Lung (tissue), 12 donors: ENCODE measurements around the gene INO80C. TPM values are rescaled to one million over a fixed set of nuclear protein-coding genes. Genes with fewer than 3 reads are reported as not detected.

Experiments
- ATAC-seq: fragments of 200-7000 bp; cut with Tn5 transposase; one replicate; pipeline ENCODE4 v1.9.1; 2020; ENCODE audit warnings: moderate number of reproducible peaks; ENCODE audit not compliant: insufficient read depth, low FRiP score
- DNase-seq, 3 donors: peaks; one replicate each; pipeline ENCODE4 v3.0.0-alpha.2; 2013 to 2017
- H3K27ac ChIP-seq, 2 donors: one replicate each; pipeline ENCODE4 v1.5.1; 2013; ENCODE audit warnings: mild to moderate bottlenecking in 2 of 2, moderate library complexity in 2 of 2, control low read depth in 1 of 2, inconsistent platforms in 1 of 2, low read depth in 1 of 2, low read length in 1 of 2
- H3K27me3 ChIP-seq, 3 donors: one replicate each; pipeline ENCODE4 v1.5.1; 2013; ENCODE audit warnings: low read length in 2 of 3; ENCODE audit not compliant: control insufficient read depth in 3 of 3, insufficient read depth in 3 of 3
- H3K36me3 ChIP-seq, 4 donors: one replicate each; pipeline ENCODE4 v1.5.1; 2013; ENCODE audit warnings: low read length in 4 of 4, mild to moderate bottlenecking in 1 of 4, moderate library complexity in 1 of 4; ENCODE audit not compliant: control insufficient read depth in 4 of 4, insufficient read depth in 4 of 4
- H3K4me1 ChIP-seq, 5 donors: one replicate each; pipeline ENCODE4 v1.5.1; 2013; ENCODE audit warnings: low read length in 5 of 5, mild to moderate bottlenecking in 2 of 5, moderate library complexity in 1 of 5; ENCODE audit not compliant: control insufficient read depth in 5 of 5, insufficient read depth in 5 of 5
- H3K4me3 ChIP-seq: one replicate; pipeline ENCODE4 v1.5.1; 2013; ENCODE audit warnings: mild to moderate bottlenecking, control low read depth, moderate library complexity
- H3K9ac ChIP-seq, 2 donors: one replicate each; pipeline ENCODE4 v1.5.1; 2013; ENCODE audit warnings: low read length in 2 of 2, control low read depth in 1 of 2; ENCODE audit not compliant: insufficient read depth in 1 of 2
- H3K9me3 ChIP-seq, 4 donors: one replicate each; pipeline ENCODE4 v1.5.1; 2013; ENCODE audit warnings: low read length in 3 of 4, mild to moderate bottlenecking in 1 of 4, moderate library complexity in 1 of 4; ENCODE audit not compliant: control insufficient read depth in 4 of 4, insufficient read depth in 3 of 4
- WGBS, 2 donors: extraction: QIAGEN DNeasy Blood & Tissue Kit; methylation state at CpG; one replicate each; pipeline ENCODE4 v1.1.7; 2013; 5-methylcytosine and 5-hydroxymethylcytosine counted together
- polyA plus RNA-seq, 2 donors: library from polyadenylated mRNA; stranded (reverse); fragments of 200-250 nt; gene quantifications; one replicate each; pipeline ENCODE4 v1.2.1, GENCODE V29; 2013
- total RNA-seq, 2 donors: library from RNA; depleted of rRNA in 1 of 2; stranded (reverse); fragments of >200 nt in 1 of 2; gene quantifications; one replicate each; pipeline ENCODE4 v1.2.1, GENCODE V29; 2014 to 2021
- TF ChIP-seq, protein P1 (sequence below): IDR thresholded peaks from 2 replicates; pipeline ENCODE4 v1.5.1; 2012; ENCODE audit warnings: mild to moderate bottlenecking; ENCODE audit errors: control extremely low read depth, extremely low read depth
- donor health status: control.
- donor health status: control.
- donor health status: Bipolar disorder and iron deficiency.
- donor health status: healthy.
- donor health status: DM: yes; HTN: yes; CAD: no.

INO80C gene
- total and polyA plus RNA-seq, 4 donors, result 26.7 to 35.6 (median 31.5) TPM

GRCh38 chr18:35437836-35438235, 59.9 kb downstream of the INO80C start:
- ATAC-seq (no peak), DNase-seq (no peak)
- Histone ChIP-seq H3K36me3 (no peaks in the 10 kb centered on the region), H3K27ac (no peak overlapping the region), H3K27me3 (no peaks in the 10 kb centered on the region), H3K4me1 (peaks cover 0 to 3% (median 0%) of the 10 kb centered on the region in 5 donors), H3K9me3 (no peaks in the 10 kb centered on the region), H3K9ac (no peak overlapping the region), H3K4me3 (no peak overlapping the region)
- WGBS, 2 donors, result 87 to 97% methylated on average over 2 of the region's 2 CpGs
- TF ChIP-seq, protein P1, sequence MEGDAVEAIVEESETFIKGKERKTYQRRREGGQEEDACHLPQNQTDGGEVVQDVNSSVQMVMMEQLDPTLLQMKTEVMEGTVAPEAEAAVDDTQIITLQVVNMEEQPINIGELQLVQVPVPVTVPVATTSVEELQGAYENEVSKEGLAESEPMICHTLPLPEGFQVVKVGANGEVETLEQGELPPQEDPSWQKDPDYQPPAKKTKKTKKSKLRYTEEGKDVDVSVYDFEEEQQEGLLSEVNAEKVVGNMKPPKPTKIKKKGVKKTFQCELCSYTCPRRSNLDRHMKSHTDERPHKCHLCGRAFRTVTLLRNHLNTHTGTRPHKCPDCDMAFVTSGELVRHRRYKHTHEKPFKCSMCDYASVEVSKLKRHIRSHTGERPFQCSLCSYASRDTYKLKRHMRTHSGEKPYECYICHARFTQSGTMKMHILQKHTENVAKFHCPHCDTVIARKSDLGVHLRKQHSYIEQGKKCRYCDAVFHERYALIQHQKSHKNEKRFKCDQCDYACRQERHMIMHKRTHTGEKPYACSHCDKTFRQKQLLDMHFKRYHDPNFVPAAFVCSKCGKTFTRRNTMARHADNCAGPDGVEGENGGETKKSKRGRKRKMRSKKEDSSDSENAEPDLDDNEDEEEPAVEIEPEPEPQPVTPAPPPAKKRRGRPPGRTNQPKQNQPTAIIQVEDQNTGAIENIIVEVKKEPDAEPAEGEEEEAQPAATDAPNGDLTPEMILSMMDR, result no peak

- H3K9ac ChIP-seq, result no peak overlapping the region
- WGBS, 2 donors, result 81 to 86% methylated on average over 3 of the region's 3 CpGs
- H3K9me3 ChIP-seq, result no peaks in the 10 kb centered on the region
- H3K4me1 ChIP-seq, result peaks cover 0 to 4% (median 0%) of the 10 kb centered on the region in 5 donors
- H3K27ac ChIP-seq, result no peak overlapping the region
- no peak for DNase-seq
- no peaks in the 10 kb centered on the region for H3K36me3 ChIP-seq
- no peak for ATAC-seq
- no peak overlapping the region for H3K4me3 ChIP-seq
- H3K27me3 ChIP-seq, result no peaks in the 10 kb centered on the region
- TF ChIP-seq, protein P1, result no peak
These were observed 61.6 kb downstream of the INO80C start for GRCh38 chr18:35436076-35436649.

DNA sequence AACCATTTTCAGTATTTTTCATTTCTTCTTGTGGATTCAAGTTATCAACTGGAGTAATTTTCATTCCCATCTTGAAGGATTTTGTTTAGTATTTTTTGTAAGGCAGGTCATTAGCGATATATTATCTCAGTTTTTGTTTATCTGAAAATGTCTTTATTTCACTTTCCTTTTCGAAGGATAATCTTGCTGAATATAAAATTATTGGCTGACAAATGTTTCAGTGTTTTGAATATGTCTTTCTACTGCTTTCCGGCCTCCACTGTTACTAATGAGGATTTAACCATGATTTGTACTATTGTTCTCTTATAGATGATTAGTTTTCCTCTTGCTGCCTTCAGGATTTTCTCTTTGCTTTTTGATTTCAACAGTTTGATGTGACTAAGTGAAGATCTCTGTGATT, 62.4 kb downstream of the INO80C start:
- H3K27me3 ChIP-seq, result no peaks in the 10 kb centered on the region
- WGBS, 2 donors, result 87 to 92% methylated on average over 3 of the region's 3 CpGs
- H3K4me3 ChIP-seq, result no peak overlapping the region
- H3K36me3 ChIP-seq, result no peaks in the 10 kb centered on the region
- no peak overlapping the region for H3K9ac ChIP-seq
- TF ChIP-seq, protein P1, result no peak
- H3K27ac ChIP-seq, result no peak overlapping the region
- no peak for DNase-seq
- no peak for ATAC-seq
- H3K4me1 ChIP-seq, result peaks cover 0 to 4% (median 0%) of the 10 kb centered on the region in 5 donors
- no peaks in the 10 kb centered on the region for H3K9me3 ChIP-seq

GRCh38 chr18:35432565-35433001, 65.2 kb downstream of the INO80C start:
- no peak for DNase-seq

More at GRCh38 chr18:35432565-35433001, 65.2 kb downstream of the INO80C start:
- TF ChIP-seq, protein P1, result no peak
- no peak overlapping the region for H3K27ac ChIP-seq
- no peak overlapping the region for H3K9ac ChIP-seq
- no peaks in the 10 kb centered on the region for H3K27me3 ChIP-seq
- no peaks in the 10 kb centered on the region for H3K9me3 ChIP-seq
- H3K4me3 ChIP-seq, result no peak overlapping the region
- 44 to 49% methylated on average over 1 of the region's 1 CpG for WGBS, 2 donors
- peaks cover 0 to 4% (median 0%) of the 10 kb centered on the region in 5 donors for H3K4me1 ChIP-seq
- H3K36me3 ChIP-seq, result no peaks in the 10 kb centered on the region
- ATAC-seq, result no peak
